Ishikawa (cell line): ENCODE data around the gene GATAD1.

Experiments
- CREB1 ChIP-seq: IDR thresholded peaks from 2 replicates; pipeline ENCODE4 v1.6.1; 2012; ENCODE audit warnings: low read depth
- EGR1 ChIP-seq: IDR thresholded peaks from 2 replicates; pipeline ENCODE4 v1.6.1; 2012
- EP300 ChIP-seq: IDR thresholded peaks from 2 replicates; pipeline ENCODE4 v1.6.1; 2012; ENCODE audit warnings: borderline replicate concordance
- NFIC ChIP-seq: IDR thresholded peaks from 2 replicates; pipeline ENCODE4 v1.6.1; 2012
- RAD21 ChIP-seq: IDR thresholded peaks from 2 replicates; pipeline ENCODE4 v1.6.1; 2012; ENCODE audit warnings: low read depth
- REST ChIP-seq: IDR thresholded peaks from 2 replicates; pipeline ENCODE4 v1.6.1; 2012; ENCODE audit warnings: low read depth, mild to moderate bottlenecking
- TAF1 ChIP-seq: IDR thresholded peaks from 2 replicates; pipeline ENCODE4 v1.6.1; 2012; ENCODE audit warnings: low read depth, mild to moderate bottlenecking
- TEAD4 ChIP-seq: IDR thresholded peaks from 2 replicates; pipeline ENCODE4 v1.6.1; 2012
- YY1 ChIP-seq: IDR thresholded peaks from 2 replicates; pipeline ENCODE4 v1.6.1; 2012; ENCODE audit warnings: low read depth
- ZBTB7A ChIP-seq: IDR thresholded peaks from 2 replicates; pipeline ENCODE4 v1.6.1; 2012; ENCODE audit warnings: low read depth
- TF ChIP-seq, protein P1 (sequence below): IDR thresholded peaks from 2 replicates; pipeline ENCODE4 v1.6.1; 2012
- TF ChIP-seq, protein P2 (sequence below): IDR thresholded peaks from 2 replicates; pipeline ENCODE4 v1.6.1; 2012

GRCh38 chr7:92397542-92397941 is 49.7 kb upstream of the GATAD1 start:
- TF ChIP-seq ZBTB7A (no peak), TAF1 (no peak), TEAD4 (no peak), NFIC (no peak), CREB1 (no peak), YY1 (no peak), EP300 (no peak), EGR1 (no peak), REST (no peak), RAD21 (no peak)
- TF ChIP-seq, protein P1, sequence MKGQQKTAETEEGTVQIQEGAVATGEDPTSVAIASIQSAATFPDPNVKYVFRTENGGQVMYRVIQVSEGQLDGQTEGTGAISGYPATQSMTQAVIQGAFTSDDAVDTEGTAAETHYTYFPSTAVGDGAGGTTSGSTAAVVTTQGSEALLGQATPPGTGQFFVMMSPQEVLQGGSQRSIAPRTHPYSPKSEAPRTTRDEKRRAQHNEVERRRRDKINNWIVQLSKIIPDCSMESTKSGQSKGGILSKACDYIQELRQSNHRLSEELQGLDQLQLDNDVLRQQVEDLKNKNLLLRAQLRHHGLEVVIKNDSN: no peak
- TF ChIP-seq, protein P2, sequence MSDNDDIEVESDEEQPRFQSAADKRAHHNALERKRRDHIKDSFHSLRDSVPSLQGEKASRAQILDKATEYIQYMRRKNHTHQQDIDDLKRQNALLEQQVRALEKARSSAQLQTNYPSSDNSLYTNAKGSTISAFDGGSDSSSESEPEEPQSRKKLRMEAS: no peak
